Renal cortex interstitium (tissue), 15 donors: ENCODE measurements around the gene NSUN3. TPM values are rescaled to one million over a fixed set of nuclear protein-coding genes. Genes with fewer than 3 reads are reported as not detected.
"Not testable (repeated sequence)": the region's sequence is repeated elsewhere in the genome, so short reads cannot be mapped to it uniquely, and the experiment has no call there.

Experiments
- DNase-seq, 11 donors: peaks; one replicate each; pipeline ENCODE4 v3.0.0-alpha.2; 2013; ENCODE audit warnings: low read depth in 9 of 11, low spot score in 4 of 11; ENCODE audit errors: extremely low read depth in 1 of 11
- long read RNA-seq, 16 experiments: transcript quantifications; one replicate each; lab custom pipeline, GENCODE V29; 2026
- polyA plus RNA-seq, 3 donors: library from polyadenylated mRNA; unstranded; fragments of 120-200 nt; gene quantifications; one replicate each; pipeline ENCODE4 v1.2.1, GENCODE V29; 2013; ENCODE audit not compliant: insufficient read length in 3 of 3

The NSUN3 gene
- polyA plus RNA-seq, result 10 to 100 TPM; 10.9 to 14.8 (median 12.5) TPM
- long read RNA-seq, donor 1, partial matches to known transcripts, result 0 of 1 reads
- long read RNA-seq, donor 1, other reads (novel, unspliced or antisense), result 0 of 1 reads
- long read RNA-seq, donor 2, partial matches to known transcripts, result 0 of 3 reads
- long read RNA-seq, donor 2, other reads (novel, unspliced or antisense), result 0 of 3 reads
- long read RNA-seq, donor 3, partial matches to known transcripts, result 5 of 8 reads
- long read RNA-seq, donor 3, other reads (novel, unspliced or antisense), result 0 of 8 reads
- long read RNA-seq, donor 4, result 0 reads
- long read RNA-seq, donor 5, result 0 reads
- long read RNA-seq, donor 6, partial matches to known transcripts, result 0 of 3 reads
- long read RNA-seq, donor 6, other reads (novel, unspliced or antisense), result 0 of 3 reads
- long read RNA-seq, donor 7, partial matches to known transcripts, result 0 of 2 reads
- long read RNA-seq, donor 7, other reads (novel, unspliced or antisense), result 0 of 2 reads
- long read RNA-seq, donor 8, partial matches to known transcripts, result 0 of 2 reads
- long read RNA-seq, donor 8, other reads (novel, unspliced or antisense), result 0 of 2 reads
- long read RNA-seq, donor 9, partial matches to known transcripts, result 0 of 1 reads
- long read RNA-seq, donor 9, other reads (novel, unspliced or antisense), result 0 of 1 reads
- long read RNA-seq, donor 10, partial matches to known transcripts, result 0 of 1 reads
- long read RNA-seq, donor 10, other reads (novel, unspliced or antisense), result 0 of 1 reads
- long read RNA-seq, donor 11, partial matches to known transcripts, result 0 of 3 reads
- long read RNA-seq, donor 11, other reads (novel, unspliced or antisense), result 0 of 3 reads
- long read RNA-seq, donor 12, partial matches to known transcripts, result 0 of 2 reads
- long read RNA-seq, donor 12, other reads (novel, unspliced or antisense), result 0 of 2 reads
- long read RNA-seq, donor 13, partial matches to known transcripts, result 5 of 9 reads
- long read RNA-seq, donor 13, other reads (novel, unspliced or antisense), result 0 of 9 reads
- long read RNA-seq, donor 14, partial matches to known transcripts, result 0 of 3 reads
- long read RNA-seq, donor 14, other reads (novel, unspliced or antisense), result 0 of 3 reads
- long read RNA-seq, donor 15, result 0 reads
- long read RNA-seq, donor 16, partial matches to known transcripts, result 0 of 4 reads
- long read RNA-seq, donor 16, other reads (novel, unspliced or antisense), result 0 of 4 reads

- peak; percentile 90 to 97 (median 94) for DNase-seq
These were observed at the start of gene NSUN3, which contains the start of gene DHFR2 for GRCh38 chr3:94062513-94063404. Gene NSUN3, plus strand, starts transcription at chr3:94063061. Its CDS starts 66 bp downstream, at chr3:94063127. Gene DHFR2, minus strand, starts transcription at chr3:94062916. Its CDS starts 1,405 bp downstream, at chr3:94061511.

- no peak for DNase-seq
These were observed 47.8 kb upstream of the NSUN3 start for GRCh38 chr3:94015025-94015424.

GRCh38 chr3:94019659-94020058, 43.2 kb upstream of the NSUN3 start:
- no peak for DNase-seq

- DNase-seq, result no peak
These were observed 42.6 kb upstream of the NSUN3 start for GRCh38 chr3:94020293-94020692.

- no peak for DNase-seq
These were observed 38.5 kb upstream of the NSUN3 start for GRCh38 chr3:94024385-94024784.

- DNase-seq, result no peak
These were observed 36.2 kb upstream of the NSUN3 start for GRCh38 chr3:94026623-94027022.

GRCh38 chr3:94028093-94028837, 34.6 kb upstream of the NSUN3 start, which contains the start of gene STX19:
Gene STX19, minus strand, starts transcription at chr3:94028597. Its CDS starts 13,328 bp downstream, at chr3:94015269.
- DNase-seq, result no peak

- DNase-seq, result no peak
These were observed 25.9 kb upstream of the NSUN3 start for GRCh38 chr3:94036909-94037507.

- no peak for DNase-seq
These were observed 19.6 kb upstream of the NSUN3 start for GRCh38 chr3:94043285-94043684.

- not testable (repeated sequence) for DNase-seq
These were observed 18.5 kb upstream of the NSUN3 start for GRCh38 chr3:94044100-94044936.

- DNase-seq, result no peak
These were observed 16.3 kb upstream of the NSUN3 start for GRCh38 chr3:94046533-94046932.

- no peak for DNase-seq
These were observed 13.6 kb upstream of the NSUN3 start for GRCh38 chr3:94049267-94049666.

GRCh38 chr3:94050546-94050945, 12.3 kb upstream of the NSUN3 start:
- no peak for DNase-seq

GRCh38 chr3:94061297-94061696, 1.6 kb upstream of the NSUN3 start:
- DNase-seq, result no peak

GRCh38 chr3:94063496-94064119, 747 bp downstream of the NSUN3 start:
- DNase-seq, result no peak
